NCI-H187 (cell line): ENCODE data around the gene ABHD15.

Experiments
- DNase-seq, 2 experiments: peaks; one replicate each; lab custom pipeline; 2025; lab: John Stamatoyannopoulos, UW

ABHD15 gene

DNA sequence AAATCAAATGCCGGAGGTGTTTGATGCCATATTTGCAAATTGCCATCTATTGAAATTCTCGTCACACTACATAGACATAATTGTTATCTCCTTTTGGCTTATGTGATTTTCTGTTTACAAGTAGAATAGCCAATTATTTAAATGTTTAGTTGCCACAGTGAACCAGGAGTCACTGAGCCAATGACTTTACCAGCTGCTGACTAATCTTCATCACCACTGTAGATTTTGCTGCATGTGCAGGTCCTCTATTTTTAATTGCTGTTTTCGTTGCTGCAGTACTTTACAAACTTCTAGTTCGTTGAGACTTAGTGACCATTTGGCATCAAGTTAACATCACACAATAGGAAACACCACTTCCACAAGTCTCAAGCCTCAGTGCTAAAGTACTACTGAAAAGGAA is 22.8 kb downstream of the ABHD15 start:
- no peak for DNase-seq

GRCh38 chr17:29533976-29534375 is 32.9 kb downstream of the ABHD15 start:
- DNase-seq, result no peak

GRCh38 chr17:29526322-29526721 is 40.5 kb downstream of the ABHD15 start:
- no peak for DNase-seq

DNA sequence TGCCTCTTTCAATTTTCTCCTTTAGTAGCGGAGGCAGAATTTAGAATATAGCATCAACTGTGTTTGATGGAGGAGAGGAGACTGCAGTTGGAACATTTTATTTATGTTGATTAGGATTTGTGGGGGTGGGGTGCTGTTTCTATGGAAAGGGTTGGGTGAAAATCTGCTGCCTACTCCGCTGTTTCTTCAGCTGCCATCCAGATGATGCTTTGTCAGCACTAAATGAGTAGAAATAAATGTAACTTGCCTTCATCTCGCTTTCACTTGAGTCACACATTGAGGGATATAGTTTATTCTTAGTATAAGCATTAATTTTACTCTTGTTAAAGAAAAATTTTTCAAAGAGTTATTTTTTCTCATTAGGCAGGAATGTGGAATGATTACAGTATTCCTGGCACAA is 42.1 kb downstream of the ABHD15 start:
- DNase-seq, result no peak

GRCh38 chr17:29518359-29518758 is 48.5 kb downstream of the ABHD15 start:
- no peak for DNase-seq

DNA sequence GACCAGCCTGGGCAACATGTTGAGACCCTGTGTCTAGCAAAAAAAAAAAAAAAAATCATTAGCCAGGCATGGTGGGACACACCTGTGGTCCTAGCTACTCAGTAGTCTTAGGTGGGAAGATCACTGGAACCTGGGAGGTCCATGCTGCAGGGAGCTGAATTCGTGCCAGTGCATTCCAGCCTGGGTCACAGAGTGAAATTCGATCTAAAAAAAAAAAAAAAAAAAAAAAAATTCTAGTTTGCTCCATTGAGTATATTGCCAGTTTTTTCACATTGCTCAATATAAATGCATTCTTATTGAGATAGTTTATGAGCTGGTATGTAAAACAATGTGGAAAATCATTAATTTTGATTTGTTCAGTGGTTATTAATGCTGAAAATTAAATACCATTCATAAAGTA is 52.0 kb downstream of the ABHD15 start:
- no peak for DNase-seq

DNA sequence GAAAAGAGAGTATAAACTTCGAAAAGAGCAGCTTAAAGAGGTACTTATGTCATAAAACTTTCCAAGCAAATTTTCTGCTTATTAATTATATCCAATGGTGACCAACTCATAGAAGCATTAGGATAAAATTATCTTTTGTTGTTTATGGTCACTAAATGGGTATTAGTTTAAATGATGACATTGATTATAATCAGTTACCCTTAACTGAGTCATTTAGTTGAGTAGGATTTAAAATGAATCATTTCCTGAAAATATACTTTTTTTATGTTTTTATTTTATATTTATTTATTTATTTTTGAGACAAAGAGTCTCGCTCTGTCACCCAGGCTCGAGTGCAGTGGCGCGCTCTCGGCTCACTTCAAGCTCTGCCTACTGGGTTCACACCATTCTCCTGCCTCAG is 55.9 kb downstream of the ABHD15 start:
- no peak for DNase-seq
